HEK293 (cell line): Measurements from ENCODE around the gene SBF2.
A peak's percentile ranks its signal among the peaks of the same experiment; 100 is the strongest.

Source experiments
- CTCF ChIA-PET: fragments of 350-600 bp; formaldehyde crosslinking; extraction: SDS; loops from one replicate; lab custom pipeline; 2021; ENCODE audit warnings: antibody characterized with exemption; lab: Yijun Ruan, JAX
- POLR2A ChIA-PET: fragments of 300-600 bp; formaldehyde crosslinking; extraction: SDS; loops from one replicate; lab custom pipeline; 2020; ENCODE audit warnings: antibody characterized with exemption, inconsistent platforms; lab: Yijun Ruan, JAX
- H3K27ac ChIP-seq: fragments of 200-500 bp; sonication (Bioruptor generic); 2 replicates; pipeline ENCODE4 v1.5.1; 2014; ENCODE audit warnings: low read depth, low read length, control low read depth, inconsistent platforms; ENCODE audit errors: extremely low read depth
- H3K36me3 ChIP-seq, 2 experiments: fragments of 200-500 bp in 1 of 2; sonication (Bioruptor generic) in 1 of 2; 1 replicate in 1 of 2; 2 replicates in 1 of 2; pipeline ENCODE4 v1.5.1; 2014 to 2017; ENCODE audit warnings: inconsistent platforms in 2 of 2, low read length in 2 of 2; ENCODE audit not compliant: control insufficient read depth in 2 of 2, insufficient read depth in 1 of 2
- H3K4me1 ChIP-seq: fragments of 200-500 bp; sonication (Bioruptor generic); 2 replicates; pipeline ENCODE4 v1.5.1; 2014; ENCODE audit warnings: mild to moderate bottlenecking, low read length, inconsistent platforms; ENCODE audit not compliant: control insufficient read depth, insufficient read depth
- H3K4me3 ChIP-seq: 2 replicates; pipeline ENCODE4 v1.5.1; 2011; ENCODE audit warnings: low read depth, mild to moderate bottlenecking, control low read depth, low read length, moderate library complexity
- H3K9me3 ChIP-seq: fragments of 200-500 bp; sonication (Bioruptor generic); 2 replicates; pipeline ENCODE4 v1.5.1; 2014; ENCODE audit warnings: low read depth, low read length, inconsistent platforms; ENCODE audit not compliant: control insufficient read depth, insufficient read depth
- CTCF ChIP-seq: fragments of 450-650 bp; formaldehyde crosslinking; IDR thresholded peaks from 2 replicates; pipeline ENCODE4 v1.5.1; 2016; ENCODE audit warnings: missing biosample characterization, missing genetic modification characterization
- HOXD13 ChIP-seq: sonication (generic); formaldehyde crosslinking; IDR thresholded peaks from 2 replicates; pipeline ENCODE4 v1.8.0; 2022; ENCODE audit warnings: missing genetic modification reagents, borderline replicate concordance
- KLF17 ChIP-seq: fragments of 450-650 bp; formaldehyde crosslinking; IDR thresholded peaks from 2 replicates; pipeline ENCODE4 v1.5.1; 2016; ENCODE audit warnings: missing biosample characterization, missing genetic modification characterization
- MYNN ChIP-seq: fragments of 450-650 bp; formaldehyde crosslinking; IDR thresholded peaks from 2 replicates; pipeline ENCODE4 v1.5.1; 2016; ENCODE audit warnings: missing biosample characterization, missing genetic modification characterization, borderline replicate concordance
- PRDM1 ChIP-seq: fragments of 450-650 bp; formaldehyde crosslinking; IDR thresholded peaks from 2 replicates; pipeline ENCODE4; 2016; ENCODE audit warnings: missing biosample characterization, missing genetic modification characterization
- SALL2 ChIP-seq: fragments of 450-650 bp; formaldehyde crosslinking; IDR thresholded peaks from 2 replicates; pipeline ENCODE4 v1.5.0; 2017; ENCODE audit warnings: missing biosample characterization, mild to moderate bottlenecking, missing genetic modification characterization, borderline replicate concordance
- ZBTB17 ChIP-seq: fragments of 450-650 bp; formaldehyde crosslinking; IDR thresholded peaks from 2 replicates; pipeline ENCODE4 v1.5.1; 2016; ENCODE audit warnings: missing biosample characterization, missing genetic modification characterization
- ZEB2 ChIP-seq: fragments of 450-650 bp; formaldehyde crosslinking; IDR thresholded peaks from 2 replicates; pipeline ENCODE4 v1.5.1; 2016; ENCODE audit warnings: missing biosample characterization, missing genetic modification characterization
- ZFP37 ChIP-seq: fragments of 450-650 bp; formaldehyde crosslinking; IDR thresholded peaks from 2 replicates; pipeline ENCODE4 v1.5.1; 2016; ENCODE audit warnings: missing biosample characterization, missing genetic modification characterization
- ZNF10 ChIP-seq: fragments of 450-650 bp; formaldehyde crosslinking; IDR thresholded peaks from 2 replicates; pipeline ENCODE4 v1.5.1; 2017; ENCODE audit warnings: missing biosample characterization, missing genetic modification characterization
- ZNF138 ChIP-seq: fragments of 450-650 bp; formaldehyde crosslinking; IDR thresholded peaks from 2 replicates; pipeline ENCODE4 v1.5.1; 2016; ENCODE audit warnings: missing biosample characterization, missing genetic modification characterization, borderline replicate concordance
- ZNF239 ChIP-seq: fragments of 450-650 bp; formaldehyde crosslinking; IDR thresholded peaks from 2 replicates; pipeline ENCODE4 v1.5.1; 2016; ENCODE audit warnings: missing biosample characterization, missing genetic modification characterization
- ZNF341 ChIP-seq: fragments of 450-650 bp; formaldehyde crosslinking; IDR thresholded peaks from 2 replicates; pipeline ENCODE4; 2016; ENCODE audit warnings: low read depth, missing biosample characterization, missing genetic modification characterization
- ZNF394 ChIP-seq: fragments of 450-650 bp; formaldehyde crosslinking; IDR thresholded peaks from 2 replicates; pipeline ENCODE4 v1.5.1; 2016; ENCODE audit warnings: missing biosample characterization, missing genetic modification characterization, mild to moderate bottlenecking, moderate library complexity, borderline replicate concordance
- ZNF544 ChIP-seq: fragments of 450-650 bp; formaldehyde crosslinking; IDR thresholded peaks from 2 replicates; pipeline ENCODE4 v1.5.0; 2017; ENCODE audit warnings: missing biosample characterization, missing genetic modification characterization
- ZNF549 ChIP-seq: fragments of 450-650 bp; IDR thresholded peaks from 2 replicates; pipeline ENCODE4 v1.5.1; 2018; ENCODE audit warnings: missing biosample characterization, missing genetic modification characterization, mild to moderate bottlenecking, inconsistent platforms, moderate library complexity

Gene SBF2

GRCh38 chr11:9831122-9831521 lies 462.9 kb downstream of the SBF2 start:
- peaks cover 0 to 12% of the 10 kb centered on the region in 2 experiments; a peak in 1 of 3 replicates for H3K36me3 ChIP-seq
- ChIA-PET CTCF (no interaction called here), POLR2A (no interaction called here)
- H3K4me1 ChIP-seq: no peaks in the 10 kb centered on the region
- H3K27ac ChIP-seq: no peak overlapping the region
- no peak for TF ChIP-seq ZEB2 (tag by site-specific recombination)
- TF ChIP-seq HOXD13 (CRISPR knock-in tag): no peak
- no peak for TF ChIP-seq ZNF239
- no peaks in the 10 kb centered on the region for H3K9me3 ChIP-seq
- no peak overlapping the region for H3K4me3 ChIP-seq

- POLR2A ChIA-PET: no interaction called here
- CTCF ChIA-PET: interaction anchor here (0.6 to 1.1 kb wide), 4 partner anchors 70 to 689 kb away, joined by 3 to 4 read pairs (median 3); no protein-coding TSS in a partner anchor
These were observed 466.3 kb downstream of the SBF2 start for GRCh38 chr11:9827708-9828107.

GRCh38 chr11:9826390-9826789 lies 467.6 kb downstream of the SBF2 start:
- H3K4me1 ChIP-seq: no peaks in the 10 kb centered on the region
- ChIA-PET POLR2A (no interaction called here), CTCF (interaction anchor here (0.7 kb wide), 1 partner anchor 640 kb away, joined by 3 read pairs; no protein-coding TSS in a partner anchor)
- no peak overlapping the region for H3K4me3 ChIP-seq
- peaks cover 0 to 4% of the 10 kb centered on the region in 2 experiments; a peak in 1 of 3 replicates for H3K36me3 ChIP-seq
- no peak overlapping the region for H3K27ac ChIP-seq
- no peak for TF ChIP-seq ZBTB17 (tag by site-specific recombination)
- peak; percentile 85 for TF ChIP-seq PRDM1
- no peaks in the 10 kb centered on the region for H3K9me3 ChIP-seq

More at GRCh38 chr11:9827708-9828107, 466.3 kb downstream of the SBF2 start:
- Histone ChIP-seq H3K4me3 (no peak overlapping the region), H3K27ac (no peak overlapping the region), H3K36me3 (peaks cover 0 to 12% of the 10 kb centered on the region in 2 experiments; a peak in 1 of 3 replicates), H3K9me3 (no peaks in the 10 kb centered on the region), H3K4me1 (no peaks in the 10 kb centered on the region)
- TF ChIP-seq ZBTB17 (tag by site-specific recombination) (peak; percentile 72), ZNF394 (no peak)

- H3K4me3 ChIP-seq: no peak overlapping the region
- CTCF ChIA-PET: interaction anchor here (0.7 kb wide), 1 partner anchor 640 kb away, joined by 3 read pairs; no protein-coding TSS in a partner anchor
- POLR2A ChIA-PET: no interaction called here
- no peak for TF ChIP-seq ZNF10 (tag by site-specific recombination)
- no peak for TF ChIP-seq SALL2
- no peak for TF ChIP-seq ZFP37
- TF ChIP-seq ZNF549: no peak
- TF ChIP-seq CTCF (tag by site-specific recombination): no peak
- TF ChIP-seq MYNN: no peak
- TF ChIP-seq KLF17 (tag by site-specific recombination): no peak
- TF ChIP-seq ZNF341 (tag by site-specific recombination): no peak
- TF ChIP-seq ZNF138 (tag by site-specific recombination): no peak
- TF ChIP-seq ZNF544 (tag by site-specific recombination): no peak
- TF ChIP-seq, all 188 proteins: peak for 0
- H3K27ac ChIP-seq: no peak overlapping the region
- no peaks in the 10 kb centered on the region for H3K9me3 ChIP-seq
- H3K36me3 ChIP-seq: no peaks in the 10 kb centered on the region
- no peaks in the 10 kb centered on the region for H3K4me1 ChIP-seq
These were observed 468.1 kb downstream of the SBF2 start for GRCh38 chr11:9825895-9826294.
